ENCODE data around the gene GPR65.

The GPR65 gene

GRCh38 chr14:87989221-87989955, 15.5 kb upstream of the GPR65 start:
- TF ChIP-seq CTCF (conservative IDR thresholded peaks at IDR 0.05; ENCODE audit: low read length) (no peak), EZH2phosphoT487 (IDR thresholded peaks at IDR 0.05; ENCODE audit: borderline replicate concordance) (no peak)
- H2AFZ ChIP-seq (ENCODE audit: low read length) = no peak overlapping the region
- peak overlapping the region; percentile 79 for H3K4me2 ChIP-seq (ENCODE audit: low read depth, low read length, poor library complexity, severe bottlenecking)

GRCh38 chr14:87989956-87990299, 15.0 kb upstream of the GPR65 start:
- H4K20me1 ChIP-seq (ENCODE audit: insufficient read depth, low read length, poor library complexity, severe bottlenecking) = no peaks in the 10 kb centered on the region
- H3K9me2 ChIP-seq (replicated peaks; ENCODE audit: low read depth, low read length) = no peaks in the 10 kb centered on the region
- no peaks in the 10 kb centered on the region for H3F3A ChIP-seq (ENCODE audit: low read depth)
- no peak overlapping the region for H2AFZ ChIP-seq (ENCODE audit: low read length)
- H3K27me3 ChIP-seq (ENCODE audit: insufficient read depth, low read length, poor library complexity, severe bottlenecking) = no peaks in the 10 kb centered on the region
- peaks cover 60% of the 10 kb centered on the region for H3K4me1 ChIP-seq (ENCODE audit: insufficient read depth, low read length, poor library complexity, severe bottlenecking)
- no peaks in the 10 kb centered on the region for H3K9me3 ChIP-seq (ENCODE audit: insufficient read depth, low read depth, low read length)
- no peak overlapping the region for H3K4me3 ChIP-seq (ENCODE audit: low read length, poor library complexity, severe bottlenecking)
- H3K79me2 ChIP-seq (ENCODE audit: insufficient read depth, low read length) = peaks cover 39% of the 10 kb centered on the region
- no peak for TF ChIP-seq EZH2phosphoT487 (IDR thresholded peaks at IDR 0.05; ENCODE audit: borderline replicate concordance)
- TF ChIP-seq CTCF (conservative IDR thresholded peaks at IDR 0.05; ENCODE audit: low read length) = no peak
- peak overlapping the region; percentile 79 for H3K4me2 ChIP-seq (ENCODE audit: low read depth, low read length, poor library complexity, severe bottlenecking)
- no peak overlapping the region for H3K9ac ChIP-seq (ENCODE audit: low read depth, low read length, poor library complexity, severe bottlenecking)
- no peaks in the 10 kb centered on the region for H3K36me3 ChIP-seq (ENCODE audit: insufficient read depth, low read length)

More at GRCh38 chr14:87989221-87989955, 15.5 kb upstream of the GPR65 start:
- peaks cover 39% of the 10 kb centered on the region for H3K79me2 ChIP-seq (ENCODE audit: insufficient read depth, low read length)
- no peaks in the 10 kb centered on the region for H3K9me2 ChIP-seq (replicated peaks; ENCODE audit: low read depth, low read length)
- H3K4me3 ChIP-seq (ENCODE audit: low read length, poor library complexity, severe bottlenecking) = peak overlapping the region; percentile 16
- no peaks in the 10 kb centered on the region for H3K27me3 ChIP-seq (ENCODE audit: insufficient read depth, low read length, poor library complexity, severe bottlenecking)
- H3K9ac ChIP-seq (ENCODE audit: low read depth, low read length, poor library complexity, severe bottlenecking) = no peak overlapping the region
- H4K20me1 ChIP-seq (ENCODE audit: insufficient read depth, low read length, poor library complexity, severe bottlenecking) = no peaks in the 10 kb centered on the region
- H3K9me3 ChIP-seq (ENCODE audit: insufficient read depth, low read depth, low read length) = no peaks in the 10 kb centered on the region
- H3F3A ChIP-seq (ENCODE audit: low read depth) = no peaks in the 10 kb centered on the region
- peaks cover 55% of the 10 kb centered on the region for H3K4me1 ChIP-seq (ENCODE audit: insufficient read depth, low read length, poor library complexity, severe bottlenecking)
- H3K36me3 ChIP-seq (ENCODE audit: insufficient read depth, low read length) = no peaks in the 10 kb centered on the region

GRCh38 chr14:87990682-87991081, 14.3 kb upstream of the GPR65 start:
- Histone ChIP-seq H3K4me2 (ENCODE audit: low read depth, low read length, poor library complexity, severe bottlenecking) (peak overlapping the region; percentile 79), H2AFZ (ENCODE audit: low read length) (no peak overlapping the region), H3K9me2 (replicated peaks; ENCODE audit: low read depth, low read length) (no peaks in the 10 kb centered on the region), H4K20me1 (ENCODE audit: insufficient read depth, low read length, poor library complexity, severe bottlenecking) (no peaks in the 10 kb centered on the region), H3F3A (ENCODE audit: low read depth) (no peaks in the 10 kb centered on the region), H3K27me3 (ENCODE audit: insufficient read depth, low read length, poor library complexity, severe bottlenecking) (no peaks in the 10 kb centered on the region), H3K36me3 (ENCODE audit: insufficient read depth, low read length) (no peaks in the 10 kb centered on the region), H3K79me2 (ENCODE audit: insufficient read depth, low read length) (peaks cover 39% of the 10 kb centered on the region), H3K9ac (ENCODE audit: low read depth, low read length, poor library complexity, severe bottlenecking) (no peak overlapping the region), H3K4me3 (ENCODE audit: low read length, poor library complexity, severe bottlenecking) (peak overlapping the region; percentile 79), H3K9me3 (ENCODE audit: insufficient read depth, low read depth, low read length) (no peaks in the 10 kb centered on the region), H3K4me1 (ENCODE audit: insufficient read depth, low read length, poor library complexity, severe bottlenecking) (peaks cover 68% of the 10 kb centered on the region)
- TF ChIP-seq CTCF (conservative IDR thresholded peaks at IDR 0.05; ENCODE audit: low read length) (no peak), EZH2phosphoT487 (IDR thresholded peaks at IDR 0.05; ENCODE audit: borderline replicate concordance) (no peak)
